HG02870 (cell line): Measurements from ENCODE around the gene TRIM9.
"Not testable (repeated sequence)": the region's sequence is repeated elsewhere in the genome, so short reads cannot be mapped to it uniquely, and the experiment has no call there.

ENCODE experiments used
- ATAC-seq: cut with Tn5 transposase; IDR thresholded peaks from one replicate; pipeline ENCODE4 v1.9.1; 2021; ENCODE audit warnings: mild to moderate bottlenecking, moderate library complexity; ENCODE audit not compliant: unreplicated experiment

The TRIM9 gene

DNA sequence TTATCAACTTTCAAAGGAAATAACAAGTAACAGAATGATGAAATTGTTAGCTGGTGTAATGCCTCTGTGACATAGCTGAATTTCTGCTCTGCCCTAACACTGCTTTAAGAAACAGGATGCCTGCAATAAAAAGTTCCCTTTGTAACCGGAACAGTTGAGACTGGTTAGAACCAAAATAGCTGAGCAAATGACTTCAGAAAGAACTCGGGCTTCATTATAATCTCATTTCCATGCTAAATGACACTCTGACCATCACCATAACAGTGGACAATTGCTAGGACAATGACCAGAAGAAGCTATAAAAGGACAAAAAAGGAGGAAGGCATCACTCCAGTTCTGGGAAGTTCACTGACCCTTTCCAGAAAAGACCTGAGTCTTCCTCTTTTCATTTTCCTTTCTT is 127.1 kb downstream of the TRIM9 start:
- ATAC-seq, result no peak

- no peak for ATAC-seq
These were observed 127.8 kb downstream of the TRIM9 start for GRCh38 chr14:50967103-50967502.

- ATAC-seq, result no peak
These were observed 130.1 kb downstream of the TRIM9 start for GRCh38 chr14:50964683-50965390.

GRCh38 chr14:50963919-50964318 is 131.0 kb downstream of the TRIM9 start:
- ATAC-seq, result no peak

DNA sequence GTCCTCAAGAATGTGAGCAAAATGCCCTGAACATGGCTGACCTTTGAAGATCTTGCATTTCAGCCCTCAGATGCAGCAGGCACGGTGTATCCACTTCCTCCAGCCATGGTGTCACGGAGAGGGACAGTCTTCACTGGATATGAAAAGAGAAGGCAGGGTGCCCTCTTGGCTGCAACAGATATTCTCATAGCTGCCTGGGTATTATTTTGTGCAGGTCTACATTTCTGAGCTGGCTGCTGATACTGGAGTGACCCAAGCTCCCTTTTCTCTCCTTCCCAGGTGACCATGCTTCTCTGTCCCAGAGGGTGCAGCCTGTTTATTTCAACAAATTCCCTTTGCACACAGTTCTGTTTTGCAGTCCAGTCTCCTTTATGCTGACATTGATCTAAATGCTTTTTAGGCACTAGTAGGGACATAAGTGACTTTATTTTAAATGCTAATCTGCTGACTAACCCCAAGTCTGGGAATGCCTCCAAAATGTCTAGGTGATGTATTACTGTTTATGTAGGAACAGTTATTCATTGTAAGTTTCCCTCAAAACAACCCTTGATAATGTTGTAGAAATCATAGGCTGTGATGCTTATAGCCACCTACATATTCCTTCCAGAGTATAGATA is 133.2 kb downstream of the TRIM9 start:
- no peak for ATAC-seq

DNA sequence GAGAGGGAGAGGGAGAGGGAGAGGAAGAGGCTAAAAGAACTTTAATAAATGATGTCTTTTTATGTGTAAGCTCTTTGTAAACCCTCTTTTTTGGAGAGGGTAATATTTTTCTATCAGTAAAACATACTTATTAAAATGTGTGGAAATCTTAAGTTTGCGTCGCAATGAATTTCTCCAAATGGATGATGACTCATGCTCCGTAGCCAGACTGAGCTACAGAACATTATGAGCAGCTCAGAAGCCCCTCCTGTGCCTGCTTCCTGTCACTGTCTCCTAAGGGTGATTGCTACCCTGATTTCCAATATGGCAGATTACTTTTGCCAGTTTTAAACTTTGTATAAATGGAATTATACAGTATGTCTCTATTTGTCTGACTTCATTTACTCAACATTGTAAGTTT is 137.6 kb downstream of the TRIM9 start:
- no peak for ATAC-seq

- ATAC-seq, result not testable (repeated sequence)
These were observed 138.5 kb downstream of the TRIM9 start for GRCh38 chr14:50956421-50956820.

GRCh38 chr14:50955373-50956043 is 139.4 kb downstream of the TRIM9 start:
- no peak for ATAC-seq

GRCh38 chr14:50954811-50955372 is 140.0 kb downstream of the TRIM9 start:
- peak; percentile 55 for ATAC-seq

DNA sequence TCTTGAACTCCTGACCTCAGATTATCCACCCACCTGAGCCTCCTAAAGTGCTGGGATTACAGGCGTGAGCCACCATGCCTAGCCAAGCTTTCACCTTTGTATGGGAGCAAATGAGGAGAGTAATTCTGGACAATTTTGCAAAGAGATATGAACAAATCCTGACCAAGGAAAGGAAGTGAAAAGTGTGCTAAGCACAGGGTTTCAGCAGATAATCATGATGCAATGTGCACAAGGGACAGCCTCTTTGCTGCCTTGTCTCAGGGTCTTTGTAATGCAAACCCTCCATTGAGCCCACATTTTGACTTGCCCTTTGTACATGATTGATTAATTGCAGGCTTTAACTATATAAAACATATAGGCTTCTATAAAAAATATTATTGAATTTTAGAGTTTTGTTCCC is 141.4 kb downstream of the TRIM9 start:
- ATAC-seq, result no peak

- ATAC-seq, result no peak
These were observed 143.9 kb downstream of the TRIM9 start for GRCh38 chr14:50951032-50951431.

DNA sequence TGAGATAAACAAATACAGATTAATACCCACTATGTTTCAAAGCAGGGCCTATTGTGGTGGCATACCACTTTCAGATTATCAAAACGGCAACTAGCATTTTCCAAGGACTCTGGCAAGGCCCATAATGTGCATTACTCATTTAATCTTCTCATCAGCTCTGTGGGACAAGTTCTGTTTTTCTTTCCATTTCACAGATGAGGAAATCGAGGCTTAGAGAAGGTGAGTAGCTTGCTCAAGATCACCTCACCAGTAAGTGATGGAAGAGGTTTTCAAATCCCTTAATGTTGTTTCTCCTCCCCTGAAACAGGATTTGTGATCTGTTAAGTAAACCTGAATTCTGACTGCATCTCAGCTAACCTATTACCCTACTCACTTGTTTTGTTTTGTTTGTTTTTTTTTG is 146.7 kb downstream of the TRIM9 start:
- no peak for ATAC-seq

DNA sequence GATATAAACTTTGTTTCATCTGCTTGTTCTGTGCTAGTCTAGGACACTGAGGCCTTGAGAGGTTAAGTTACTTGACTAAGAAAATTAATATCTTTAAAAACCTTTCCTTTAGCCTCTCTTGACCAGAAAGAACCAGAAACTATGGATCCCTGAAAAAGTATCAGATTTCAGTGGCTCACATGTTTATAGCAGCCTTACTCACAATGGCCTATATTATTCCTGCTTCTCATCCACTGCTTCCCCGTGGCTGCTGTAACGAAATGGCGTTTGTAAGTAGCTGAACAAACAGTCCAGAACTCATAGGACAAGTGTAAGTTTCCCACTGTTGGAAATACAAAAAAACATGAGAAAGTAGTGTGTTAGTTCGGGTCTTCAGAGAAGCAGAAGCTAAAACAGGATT is 147.5 kb downstream of the TRIM9 start:
- ATAC-seq, result no peak

GRCh38 chr14:50946234-50946935 is 148.5 kb downstream of the TRIM9 start:
- ATAC-seq, result no peak

- ATAC-seq, result no peak
These were observed 150.1 kb downstream of the TRIM9 start for GRCh38 chr14:50944647-50945413.

DNA sequence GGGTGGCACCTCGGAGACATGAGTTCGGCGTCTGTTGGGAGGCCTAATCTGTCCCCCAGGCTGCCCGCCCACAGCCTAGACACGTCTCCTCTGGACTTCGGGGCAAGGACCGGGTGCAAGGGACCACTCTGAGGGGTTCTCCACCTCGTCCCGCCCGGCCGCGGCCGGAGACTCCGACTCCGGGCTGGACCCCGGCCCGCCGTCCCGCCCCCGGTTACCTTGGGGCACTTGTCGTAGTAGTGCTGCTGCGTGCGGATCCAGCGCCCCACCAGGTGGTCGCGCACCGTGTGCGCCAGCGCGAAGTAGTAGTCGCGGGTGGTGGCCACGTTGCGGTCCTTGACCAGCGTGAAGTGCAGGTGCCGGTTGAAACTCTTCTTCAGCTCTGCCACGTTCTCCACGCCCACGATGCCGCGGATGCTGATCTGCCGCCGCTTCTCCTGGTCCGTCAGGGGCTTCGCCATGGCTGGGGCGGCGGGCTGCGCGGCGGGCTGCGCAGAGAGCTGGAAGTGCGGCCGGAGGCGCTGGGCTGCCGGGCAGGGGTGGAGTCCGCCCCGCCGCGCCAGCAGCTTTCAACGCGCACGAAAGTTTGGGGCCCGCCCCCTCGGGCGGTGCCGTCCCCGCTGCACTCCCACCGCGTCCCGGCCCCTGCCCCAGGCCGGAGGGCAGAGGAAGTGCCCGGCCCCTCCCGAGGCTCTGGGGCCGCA is 150.8 kb downstream of the TRIM9 start, which contains the start of gene PYGL:
PYGL (minus strand) TSS at position 541 of the 704 bp plus-strand sequence; CDS start at position 461, 80 bp downstream.
- no peak for ATAC-seq

GRCh38 chr14:50943261-50943942 is 151.5 kb downstream of the TRIM9 start:
- ATAC-seq, result no peak

- not testable (repeated sequence) for ATAC-seq
These were observed 153.3 kb downstream of the TRIM9 start for GRCh38 chr14:50941638-50942037.

DNA sequence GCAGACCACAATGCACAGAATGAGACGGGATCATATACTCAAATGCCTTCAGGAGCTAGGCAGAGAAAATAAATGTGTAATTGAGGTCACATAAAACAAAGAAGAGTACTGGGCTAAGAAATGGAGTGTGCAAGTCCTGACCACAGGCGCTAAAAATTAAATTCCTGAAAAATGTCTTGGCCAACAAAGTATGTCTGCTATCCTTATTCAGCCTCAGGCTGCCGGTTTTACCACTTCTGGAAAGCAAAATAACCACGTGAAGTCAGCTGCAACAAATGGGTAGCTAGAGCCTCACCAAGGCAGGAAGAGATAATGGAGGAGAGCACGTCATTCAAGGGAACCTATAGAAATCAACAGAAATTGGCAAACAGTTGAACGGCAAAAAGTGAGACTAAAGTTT is 153.8 kb downstream of the TRIM9 start:
- no peak for ATAC-seq
